Caco-2 (cell line): Measurements from ENCODE around the gene SIL1. TPM values are rescaled to one million over a fixed set of nuclear protein-coding genes. Genes with fewer than 3 reads are reported as not detected.

Experiments used
- BruUV-seq: library from RNA; stranded (reverse); fragments of 400-500 nt; replicated peaks from 2 replicates; lab custom pipeline; 2021; lab: Mats Ljungman, UMichigan
- CTCF ChIA-PET: fragments of 300-600 bp; sonication (Branson Sonifier 250); formaldehyde crosslinking; loops from one replicate; lab custom pipeline; 2022; ENCODE audit warnings: antibody characterized with exemption; lab: Charles Lee
- POLR2A ChIA-PET: fragments of 300-600 bp; sonication (Branson Sonifier 250); formaldehyde crosslinking; loops from one replicate; lab custom pipeline; 2022; ENCODE audit warnings: antibody characterized with exemption; lab: Charles Lee
- DNase-seq, 2 experiments: peaks; one replicate each; pipeline versions ENCODE4 v3.0.0 to v3.0.0-alpha.2; 2020 to 2022
- H3K27me3 ChIP-seq: replicated peaks from 2 replicates; pipeline ENCODE4 v1.6.0; 2011; ENCODE audit warnings: low read length; ENCODE audit not compliant: control insufficient read depth, insufficient read depth
- H3K36me3 ChIP-seq: 2 replicates; pipeline ENCODE4 v1.5.1; 2011; ENCODE audit warnings: low read length; ENCODE audit not compliant: control insufficient read depth, insufficient read depth
- H3K4me1 ChIP-seq: fragments of 250-450 bp; sonication (Bioruptor Pico); 2 replicates; pipeline ENCODE4 v1.5.1; 2020; ENCODE audit warnings: mild to moderate bottlenecking
- H3K4me3 ChIP-seq: 2 replicates; pipeline ENCODE4 v1.5.1; 2011; ENCODE audit warnings: low read depth, mild to moderate bottlenecking, control low read depth, low read length
- H3K9me3 ChIP-seq: fragments of 250-450 bp; sonication (Bioruptor Pico); 2 replicates; pipeline ENCODE4 v1.5.1; 2020; ENCODE audit warnings: mild to moderate bottlenecking, moderate library complexity
- H3K27ac Mint-ChIP-seq: one replicate; pipeline ENCODE4 v1.8.0; 2022; ENCODE audit warnings: mixed read lengths; ENCODE audit not compliant: unreplicated experiment
- H3K27me3 Mint-ChIP-seq: one replicate; pipeline ENCODE4 v1.8.0; 2022; ENCODE audit warnings: mixed read lengths; ENCODE audit not compliant: insufficient read depth, unreplicated experiment
- H3K36me3 Mint-ChIP-seq: one replicate; pipeline ENCODE4 v1.8.0; 2022; ENCODE audit warnings: mild to moderate bottlenecking, mixed read lengths; ENCODE audit not compliant: insufficient read depth, unreplicated experiment
- H3K4me1 Mint-ChIP-seq: one replicate; pipeline ENCODE4 v1.8.0; 2022; ENCODE audit warnings: low read depth, mixed read lengths; ENCODE audit not compliant: unreplicated experiment
- H3K4me3 Mint-ChIP-seq: one replicate; pipeline ENCODE4 v1.8.0; 2022; ENCODE audit warnings: mild to moderate bottlenecking, moderate library complexity, mixed read lengths; ENCODE audit not compliant: unreplicated experiment
- H3K9me3 Mint-ChIP-seq: one replicate; pipeline ENCODE4 v1.8.0; 2022; ENCODE audit warnings: mixed read lengths; ENCODE audit not compliant: unreplicated experiment
- intact Hi-C: fragments of 100-400 bp; cut with micrococcal nuclease; formaldehyde crosslinking; loops from one replicate; pipeline ENCODE4 v1.10.0; 2022; ENCODE audit not compliant: unreplicated experiment
- total RNA-seq: library from RNA; stranded (reverse); gene quantifications from 2 replicates; pipeline ENCODE4 v1.2.3, GENCODE V29; 2022
- TF ChIP-seq, protein P1 (sequence below), 2 experiments: fragments of 200-600 bp in 1 of 2; IDR thresholded peaks; 1 replicate in 1 of 2; 2 replicates in 1 of 2; pipeline versions ENCODE4 v1.5.1 to v1.8.0; 2011 to 2022; ENCODE audit warnings: antibody characterized with exemption in 1 of 2, control low read depth in 1 of 2, inconsistent platforms in 1 of 2, low read depth in 1 of 2, low read length in 1 of 2, mild to moderate bottlenecking in 1 of 2, moderate library complexity in 1 of 2; ENCODE audit not compliant: insufficient read depth in 1 of 2, severe bottlenecking in 1 of 2, unreplicated experiment in 1 of 2

The SIL1 gene
- total RNA-seq, 1 experiment from 2014 or later, result 29.7 TPM

DNA sequence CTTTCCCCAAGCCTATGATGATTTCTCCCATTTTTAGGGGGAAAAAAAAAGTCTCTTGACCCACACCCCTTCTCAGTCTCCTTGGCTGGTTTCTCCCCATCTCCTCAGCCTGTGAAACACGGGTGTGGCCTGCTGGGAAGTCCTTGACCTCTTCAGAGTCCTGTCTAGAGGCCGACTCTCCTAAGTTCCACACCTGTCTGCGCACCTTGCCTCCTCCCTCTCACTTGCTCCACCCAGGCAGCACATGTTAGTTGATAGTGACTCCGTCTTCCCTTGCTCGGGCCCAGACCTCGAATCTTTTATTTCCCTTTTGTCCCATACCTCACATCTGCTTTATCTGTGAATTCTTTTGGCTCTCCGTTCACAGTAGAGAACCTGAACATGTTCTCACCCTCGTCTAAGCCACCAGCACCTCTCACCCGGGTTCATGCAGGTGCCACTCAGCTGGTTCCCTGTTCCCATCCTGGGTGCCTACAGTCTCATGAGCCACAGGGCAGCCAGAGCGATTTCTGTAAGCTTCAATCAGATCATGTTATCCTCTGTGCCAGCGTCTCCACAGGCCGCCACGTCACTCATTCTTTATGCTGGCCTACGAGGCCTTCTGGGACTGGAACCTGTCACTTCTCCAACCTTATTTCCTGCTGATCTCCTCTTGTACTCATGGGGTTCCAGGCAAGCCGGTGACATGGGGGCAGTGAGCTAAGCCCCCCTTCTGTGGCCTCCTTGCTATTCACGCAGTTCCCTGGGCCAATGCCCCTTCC, 271.3 kb downstream of the SIL1 start:
- CTCF ChIA-PET, result no interaction called here

DNA sequence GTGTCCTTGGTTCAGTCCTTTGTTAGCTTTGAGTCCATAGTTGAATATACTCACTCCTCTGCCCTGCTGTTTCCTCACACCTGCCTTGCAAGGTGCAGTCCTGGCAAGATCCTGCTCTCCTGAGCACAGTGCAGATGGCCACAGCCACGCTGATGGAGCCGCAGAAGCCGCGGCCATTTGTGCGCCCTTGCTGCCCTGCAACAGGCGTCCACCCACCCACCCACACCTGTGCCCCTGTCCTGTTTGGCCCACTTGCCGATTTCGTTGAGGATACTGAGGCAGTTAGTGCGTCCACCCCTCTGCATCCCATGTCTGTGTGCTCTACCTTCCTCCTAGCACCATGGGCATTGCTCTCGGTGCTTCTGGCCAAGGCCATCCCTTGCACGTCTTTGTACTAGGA, 271.9 kb downstream of the SIL1 start:
- H3K27me3 ChIP-seq, result no peaks in the 10 kb centered on the region
- Mint-ChIP-seq H3K4me3 (no peak overlapping the region), H3K4me1 (no peaks in the 10 kb centered on the region), H3K36me3 (peaks cover 89% of the 10 kb centered on the region), H3K27me3 (no peaks in the 10 kb centered on the region), H3K9me3 (no peaks in the 10 kb centered on the region), H3K27ac (peak overlapping the region; percentile 68)
- H3K9me3 ChIP-seq, result no peaks in the 10 kb centered on the region
- no TSS peak for BruUV-seq
- H3K4me3 ChIP-seq, result no peak overlapping the region
- no peaks in the 10 kb centered on the region for H3K4me1 ChIP-seq
- DNase-seq, result no peak
- ChIA-PET CTCF (no interaction called here), POLR2A (no interaction called here)
- intact Hi-C loops, result no loop called here
- H3K36me3 ChIP-seq, result peaks cover 7% of the 10 kb centered on the region
- TF ChIP-seq, protein P1, sequence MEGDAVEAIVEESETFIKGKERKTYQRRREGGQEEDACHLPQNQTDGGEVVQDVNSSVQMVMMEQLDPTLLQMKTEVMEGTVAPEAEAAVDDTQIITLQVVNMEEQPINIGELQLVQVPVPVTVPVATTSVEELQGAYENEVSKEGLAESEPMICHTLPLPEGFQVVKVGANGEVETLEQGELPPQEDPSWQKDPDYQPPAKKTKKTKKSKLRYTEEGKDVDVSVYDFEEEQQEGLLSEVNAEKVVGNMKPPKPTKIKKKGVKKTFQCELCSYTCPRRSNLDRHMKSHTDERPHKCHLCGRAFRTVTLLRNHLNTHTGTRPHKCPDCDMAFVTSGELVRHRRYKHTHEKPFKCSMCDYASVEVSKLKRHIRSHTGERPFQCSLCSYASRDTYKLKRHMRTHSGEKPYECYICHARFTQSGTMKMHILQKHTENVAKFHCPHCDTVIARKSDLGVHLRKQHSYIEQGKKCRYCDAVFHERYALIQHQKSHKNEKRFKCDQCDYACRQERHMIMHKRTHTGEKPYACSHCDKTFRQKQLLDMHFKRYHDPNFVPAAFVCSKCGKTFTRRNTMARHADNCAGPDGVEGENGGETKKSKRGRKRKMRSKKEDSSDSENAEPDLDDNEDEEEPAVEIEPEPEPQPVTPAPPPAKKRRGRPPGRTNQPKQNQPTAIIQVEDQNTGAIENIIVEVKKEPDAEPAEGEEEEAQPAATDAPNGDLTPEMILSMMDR (IDR thresholded peaks at IDR 0.05; ENCODE audit: insufficient read depth in 1 of 2, low read depth in 1 of 2, low read length in 1 of 2, severe bottlenecking in 1 of 2, unreplicated experiment in 1 of 2), result no peak

More for the DNA sequence above, 271.3 kb downstream of the SIL1 start:
- Mint-ChIP-seq H3K9me3 (no peaks in the 10 kb centered on the region), H3K4me3 (no peak overlapping the region), H3K4me1 (no peaks in the 10 kb centered on the region), H3K27me3 (no peaks in the 10 kb centered on the region), H3K36me3 (peaks cover 86% of the 10 kb centered on the region), H3K27ac (peak overlapping the region; percentile 21)
- POLR2A ChIA-PET, result no interaction called here
- Histone ChIP-seq H3K36me3 (peaks cover 7% of the 10 kb centered on the region), H3K9me3 (no peaks in the 10 kb centered on the region), H3K4me3 (no peak overlapping the region), H3K27me3 (no peaks in the 10 kb centered on the region), H3K4me1 (no peaks in the 10 kb centered on the region)
- no TSS peak for BruUV-seq
- TF ChIP-seq, protein P1 (IDR thresholded peaks at IDR 0.05; ENCODE audit: insufficient read depth in 1 of 2, low read depth in 1 of 2, low read length in 1 of 2, severe bottlenecking in 1 of 2, unreplicated experiment in 1 of 2), result no peak
- no peak for DNase-seq
- intact Hi-C loops, result no loop called here

DNA sequence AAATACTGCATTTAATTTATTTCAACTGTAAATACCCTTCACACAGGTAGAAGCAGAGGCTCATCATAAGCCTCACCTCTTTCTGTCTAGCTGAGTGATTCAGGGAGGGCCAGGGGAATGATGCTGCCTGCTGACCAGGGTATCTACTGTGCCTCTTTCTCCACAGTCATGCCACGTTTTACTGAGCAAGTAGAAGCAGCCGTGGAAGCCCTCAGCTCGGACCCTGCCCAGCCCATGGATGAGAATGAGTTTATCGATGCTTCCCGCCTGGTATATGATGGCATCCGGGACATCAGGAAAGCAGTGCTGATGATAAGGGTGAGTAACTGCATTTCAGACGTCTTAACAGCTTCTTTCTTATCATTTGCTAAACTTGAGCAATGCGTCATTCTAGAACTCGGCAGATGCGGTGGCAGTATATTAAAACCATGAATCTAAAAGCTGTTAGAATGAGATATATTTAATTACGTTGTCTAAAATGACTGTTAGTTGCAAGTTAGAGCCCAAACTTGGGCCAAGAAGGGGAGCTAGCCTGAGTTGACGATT, 273.0 kb downstream of the SIL1 start:
- ChIA-PET POLR2A (no interaction called here), CTCF (no interaction called here)
- no peaks in the 10 kb centered on the region for H3K9me3 Mint-ChIP-seq
- H3K36me3 ChIP-seq, result peaks cover 5% of the 10 kb centered on the region
- H3K27me3 ChIP-seq, result no peaks in the 10 kb centered on the region
- DNase-seq, result no peak
- H3K27ac Mint-ChIP-seq, result no peak overlapping the region
- intact Hi-C loops, result no loop called here
- TF ChIP-seq, protein P1 (IDR thresholded peaks at IDR 0.05; ENCODE audit: insufficient read depth in 1 of 2, low read depth in 1 of 2, low read length in 1 of 2, severe bottlenecking in 1 of 2, unreplicated experiment in 1 of 2), result no peak
- peaks cover 89% of the 10 kb centered on the region for H3K36me3 Mint-ChIP-seq
- no peak overlapping the region for H3K4me3 Mint-ChIP-seq
- H3K4me1 ChIP-seq, result no peaks in the 10 kb centered on the region
- no peaks in the 10 kb centered on the region for H3K9me3 ChIP-seq
- H3K27me3 Mint-ChIP-seq, result no peaks in the 10 kb centered on the region
- no TSS peak for BruUV-seq
- H3K4me3 ChIP-seq, result no peak overlapping the region
- no peaks in the 10 kb centered on the region for H3K4me1 Mint-ChIP-seq
